GM19467 (cell line): ENCODE measurements around the gene MEF2B.
A peak's percentile ranks its signal among the peaks of the same experiment; 100 is the strongest.
"Not testable (repeated sequence)": the region's sequence is repeated elsewhere in the genome, so short reads cannot be mapped to it uniquely, and the experiment has no call there.

Experiments used
- ATAC-seq: cut with Tn5 transposase; IDR thresholded peaks from one replicate; pipeline ENCODE4 v1.9.1; 2021; ENCODE audit warnings: mild to moderate bottlenecking, moderate library complexity; ENCODE audit not compliant: unreplicated experiment

Gene MEF2B

GRCh38 chr19:19193926-19194325 lies 23.9 kb upstream of the MEF2B start:
- ATAC-seq, result no peak

GRCh38 chr19:19192910-19193423 lies 22.9 kb upstream of the MEF2B start:
- ATAC-seq, result no peak

- ATAC-seq, result peak; percentile 75
Measured at GRCh38 chr19:19192078-19192882, 22.2 kb upstream of the MEF2B start, which contains the start of the genes BORCS8 and RFXANK. TSS of gene BORCS8 (minus strand) at chr19:19192152. CDS start at chr19:19192117, 35 bp downstream. TSS of gene RFXANK (plus strand) at chr19:19192258. CDS start at chr19:19193947, 1,689 bp downstream.

GRCh38 chr19:19191768-19192077 lies 21.7 kb upstream of the MEF2B start:
- no peak for ATAC-seq

GRCh38 chr19:19186742-19187141 lies 16.7 kb upstream of the MEF2B start:
- ATAC-seq, result no peak

- ATAC-seq, result no peak
Measured at GRCh38 chr19:19185853-19186740, 16.0 kb upstream of the MEF2B start.

GRCh38 chr19:19181488-19181998 lies 11.5 kb upstream of the MEF2B start:
- ATAC-seq, result no peak

- ATAC-seq, result no peak
Measured at GRCh38 chr19:19179548-19180441, 9.7 kb upstream of the MEF2B start.

- ATAC-seq, result no peak
Measured at GRCh38 chr19:19176950-19177349, 6.9 kb upstream of the MEF2B start.

GRCh38 chr19:19173243-19173642 lies 3.2 kb upstream of the MEF2B start:
- not testable (repeated sequence) for ATAC-seq

- no peak for ATAC-seq
Measured at GRCh38 chr19:19171821-19172532, 1.9 kb upstream of the MEF2B start.

- ATAC-seq, result no peak
Measured at GRCh38 chr19:19170873-19171672, 1.0 kb upstream of the MEF2B start.

- ATAC-seq, result no peak
Measured at GRCh38 chr19:19169236-19170052, 619 bp downstream of the MEF2B start.

GRCh38 chr19:19167612-19168011 lies 2.5 kb downstream of the MEF2B start:
- ATAC-seq, result no peak

- ATAC-seq, result no peak
Measured at GRCh38 chr19:19165396-19165795, 4.7 kb downstream of the MEF2B start.

GRCh38 chr19:19162495-19162894 lies 7.6 kb downstream of the MEF2B start:
- ATAC-seq, result no peak

- ATAC-seq, result no peak
Measured at GRCh38 chr19:19160461-19161035, 9.5 kb downstream of the MEF2B start.

GRCh38 chr19:19159534-19159933 lies 10.5 kb downstream of the MEF2B start:
- no peak for ATAC-seq
